HepG2 (cell line): ENCODE measurements around the gene SMCHD1. TPM values are rescaled to one million over a fixed set of nuclear protein-coding genes. Genes with fewer than 3 reads are reported as not detected.

Experiments
- ATAC-seq: fragments of 200-7000 bp; cut with Tn5 transposase; 3 replicates; pipeline ENCODE4 v1.9.1; 2020; ENCODE audit warnings: mild to moderate bottlenecking, moderate library complexity
- BruUV-seq: library from RNA; stranded (reverse); fragments of 400-500 nt; replicated peaks from 2 replicates; lab custom pipeline; 2021; lab: Mats Ljungman, UMichigan
- CTCF ChIA-PET: fragments of 300-600 bp; formaldehyde crosslinking; extraction: SDS; loops from one replicate; lab custom pipeline; 2021; ENCODE audit warnings: low total read pairs, inconsistent platforms, low intra/inter-chr PET ratio; lab: Yijun Ruan, JAX
- POLR2A ChIA-PET: fragments of 350-600 bp; sonication (Branson Sonifier 250); formaldehyde crosslinking; loops from one replicate; lab custom pipeline; 2020; ENCODE audit warnings: antibody characterized with exemption, inconsistent platforms; lab: Yijun Ruan, JAX
- DNase-seq: peaks from one replicate; pipeline ENCODE4 v3.0.0-alpha.2; 2015; ENCODE audit warnings: low spot score
- FAIRE-seq: peaks from 3 replicates; lab custom pipeline; 2011; peaks lifted over from hg19 to GRCh38; lab: Jason Lieb, UNC
- H2AFZ ChIP-seq: one replicate; pipeline ENCODE4 v1.6.1; 2011; ENCODE audit warnings: low read length, inconsistent platforms
- H3K27ac ChIP-seq: fragments of 300-600 bp; 3 replicates; pipeline ENCODE4 v1.8.0; 2011; ENCODE audit warnings: mixed run types, mild to moderate bottlenecking, mixed read lengths, low read length, inconsistent platforms; ENCODE audit not compliant: insufficient read depth; ENCODE audit errors: extremely low read length
- H3K27me3 ChIP-seq, 2 experiments: fragments of 200-600 bp in 1 of 2; 2 replicates in 1 of 2; 3 replicates in 1 of 2; pipeline versions ENCODE4 v1.6.0 to v1.8.0; 2011; ENCODE audit warnings: low read length in 2 of 2, mild to moderate bottlenecking in 2 of 2, moderate library complexity in 2 of 2, inconsistent platforms in 1 of 2; ENCODE audit not compliant: insufficient read depth in 2 of 2, control insufficient read depth in 1 of 2
- H3K36me3 ChIP-seq, 2 experiments: fragments of 200-600 bp in 1 of 2; replicated peaks in 1 of 2; 2 replicates in 1 of 2; 3 replicates in 1 of 2; pipeline versions ENCODE4 v1.5.1 to v1.8.0; 2011; ENCODE audit warnings: low read length in 2 of 2, inconsistent platforms in 1 of 2; ENCODE audit not compliant: insufficient read depth in 2 of 2, control insufficient read depth in 1 of 2
- H3K4me1 ChIP-seq: 2 replicates; pipeline ENCODE4 v1.5.1; 2012; ENCODE audit warnings: low read length, inconsistent platforms; ENCODE audit not compliant: insufficient read depth
- H3K4me2 ChIP-seq: 2 replicates; pipeline ENCODE4 v1.6.0; 2011; ENCODE audit warnings: low read depth, low read length, inconsistent platforms
- H3K4me3 ChIP-seq, 3 experiments: fragments of 200-600 bp in 1 of 3; sonication (generic), shearing (Covaris generic) in 1 of 3; replicated peaks in 1 of 3; 2 replicates each; pipeline ENCODE4 v1.5.1; 2011 to 2016; ENCODE audit warnings: low read length in 3 of 3, inconsistent platforms in 2 of 3, low read depth in 2 of 3, mild to moderate bottlenecking in 2 of 3, control low read depth in 1 of 3, mixed read lengths in 1 of 3; ENCODE audit not compliant: insufficient read depth in 1 of 3
- H3K79me2 ChIP-seq: one replicate; pipeline ENCODE4 v1.6.1; 2011; ENCODE audit warnings: low read length, inconsistent platforms; ENCODE audit not compliant: insufficient read depth
- H3K9ac ChIP-seq: 2 replicates; pipeline ENCODE4 v1.6.0; 2011; ENCODE audit warnings: mild to moderate bottlenecking, low read depth, low read length, inconsistent platforms; ENCODE audit not compliant: insufficient read depth
- H3K9me3 ChIP-seq: 2 replicates; pipeline ENCODE4 v1.5.1; 2012; ENCODE audit warnings: mild to moderate bottlenecking, low read length
- H4K20me1 ChIP-seq: 2 replicates; pipeline ENCODE4 v1.6.0; 2011; ENCODE audit warnings: inconsistent platforms, mild to moderate bottlenecking, low read length, moderate library complexity; ENCODE audit not compliant: insufficient read depth
- FOXA3 ChIP-seq: IDR thresholded peaks from 2 replicates; pipeline ENCODE4 v1.6.1; 2016; ENCODE audit warnings: missing genetic modification reagents, missing compliant biosample characterization
- GABPB1 ChIP-seq: IDR thresholded peaks from 2 replicates; pipeline ENCODE4 v1.6.1; 2016; ENCODE audit warnings: mild to moderate bottlenecking, missing genetic modification reagents, moderate library complexity, missing compliant biosample characterization
- MXD1 ChIP-seq: sonication (generic); formaldehyde crosslinking; IDR thresholded peaks from 2 replicates; pipeline ENCODE4 v1.4.0; 2020; ENCODE audit warnings: mild to moderate bottlenecking, missing genetic modification reagents
- SMYD3 ChIP-seq: sonication (generic); formaldehyde crosslinking; IDR thresholded peaks from 2 replicates; pipeline ENCODE4 v1.8.1; 2023; ENCODE audit warnings: mild to moderate bottlenecking, missing genetic modification reagents
- SNRNP70 ChIP-seq: fragments of 200-400 bp; formaldehyde crosslinking; IDR thresholded peaks from 2 replicates; pipeline ENCODE4 v1.6.1; 2017; ENCODE audit warnings: mild to moderate bottlenecking, low read depth, low read length, moderate library complexity
- TAF15 ChIP-seq: fragments of 200-400 bp; formaldehyde crosslinking; IDR thresholded peaks from one replicate; pipeline ENCODE4 v1.6.1; 2018; ENCODE audit warnings: mild to moderate bottlenecking, low read depth, low read length; ENCODE audit not compliant: poor library complexity, severe bottlenecking
- ZBTB43 ChIP-seq: sonication (generic); formaldehyde crosslinking; conservative IDR thresholded peaks from 2 replicates; pipeline ENCODE4 v1.4.0; 2020; ENCODE audit warnings: missing genetic modification reagents
- ZNF331 ChIP-seq: sonication (generic); formaldehyde crosslinking; IDR thresholded peaks from 2 replicates; pipeline ENCODE4 v1.4.0; 2020; ENCODE audit warnings: missing genetic modification reagents
- WGBS: methylation state at CpG from one replicate; pipeline ENCODE4 v1.1.6; 2017; ENCODE audit warnings: low lambda C conversion rate; 5-methylcytosine and 5-hydroxymethylcytosine counted together
- in situ Hi-C: cut with HindIII; loops from 2 replicates; pipeline ENCODE4 v1.10.0; 2017; ENCODE audit warnings: low pct_unique_long_range_greater_than_20kb; ENCODE audit not compliant: extremely low pct_ligation_motif_present
- intact Hi-C: fragments of 100-400 bp; cut with micrococcal nuclease; formaldehyde crosslinking; loops from one replicate; pipeline ENCODE4 v1.10.0; 2022; ENCODE audit not compliant: unreplicated experiment
- polyA plus RNA-seq, 8 experiments: library from polyadenylated mRNA; depleted of rRNA in 3 of 8; stranded (reverse) in 7 of 8; unstranded in 1 of 8; fragments of >200 nt; fragmentation: Illumina TruSeq in 4 of 8; extraction: Trizol in 4 of 8; gene quantifications; 2 replicates each; pipeline versions ENCODE4 v1.2.1 to v1.2.3, GENCODE V29; 2011 to 2016; ENCODE audit warnings: low read depth in 4 of 8, missing spikeins in 1 of 8, mixed read lengths in 1 of 8; ENCODE audit not compliant: insufficient read depth in 1 of 8
- total RNA-seq, 5 experiments: library from RNA; depleted of rRNA; stranded (reverse); fragments of >200 nt; fragmentation: Illumina TruSeq; extraction: Trizol; gene quantifications; 2 replicates each; pipeline ENCODE4 v1.2.3, GENCODE V29; 2016; ENCODE audit warnings: low read depth in 1 of 5

SMCHD1 gene
- total and polyA plus RNA-seq, 2 of the 13 experiments (the other 11 are each of a cell fraction or from before 2014, with no cell fraction given), result 21.4 to 93.6 TPM

GRCh38 chr18:2814928-2815327, 159.4 kb downstream of the SMCHD1 start:
- Histone ChIP-seq H4K20me1 (no peaks in the 10 kb centered on the region), H3K4me2 (no peak overlapping the region), H3K79me2 (no peaks in the 10 kb centered on the region), H3K4me1 (no peaks in the 10 kb centered on the region), H3K27ac (no peak overlapping the region), H3K27me3 (no peaks in the 10 kb centered on the region; a peak in 1 of 5 replicates), H3K4me3 (no peak overlapping the region), H3K9me3 (peaks cover 4% of the 10 kb centered on the region; the same call in 1 of the 2 replicates), H2AFZ (no peak overlapping the region), H3K36me3 (no peaks in the 10 kb centered on the region), H3K9ac (no peak overlapping the region)
- POLR2A ChIA-PET, result no interaction called here
- TF ChIP-seq ZNF331 (CRISPR knock-in tag), result no peak
- no peak for TF ChIP-seq FOXA3 (CRISPR knock-in tag)
- no peak for TF ChIP-seq MXD1
- no peak for TF ChIP-seq ZBTB43 (CRISPR knock-in tag)
- no peak for TF ChIP-seq SMYD3 (CRISPR knock-in tag)
- TF ChIP-seq GABPB1 (CRISPR knock-in tag), result no peak
- TF ChIP-seq SNRNP70, result no peak
- no peak for TF ChIP-seq TAF15
- FAIRE-seq (no peak), DNase-seq (no peak), ATAC-seq (no peak)
- no TSS peak for BruUV-seq
- in situ Hi-C loops, result no loop called here
- intact Hi-C loops, result no loop called here
- 25% methylated on average over 2 of the region's 2 CpGs for WGBS
- CTCF ChIA-PET, result no interaction called here
